ENCODE results near the gene SCMH1. TPM values are rescaled to one million over a fixed set of nuclear protein-coding genes. Genes with fewer than 3 reads are reported as not detected.

Gene SCMH1
- total and polyA plus RNA-seq, 9 donors = 32.8 to 80.2 (median 49.8) TPM

DNA sequence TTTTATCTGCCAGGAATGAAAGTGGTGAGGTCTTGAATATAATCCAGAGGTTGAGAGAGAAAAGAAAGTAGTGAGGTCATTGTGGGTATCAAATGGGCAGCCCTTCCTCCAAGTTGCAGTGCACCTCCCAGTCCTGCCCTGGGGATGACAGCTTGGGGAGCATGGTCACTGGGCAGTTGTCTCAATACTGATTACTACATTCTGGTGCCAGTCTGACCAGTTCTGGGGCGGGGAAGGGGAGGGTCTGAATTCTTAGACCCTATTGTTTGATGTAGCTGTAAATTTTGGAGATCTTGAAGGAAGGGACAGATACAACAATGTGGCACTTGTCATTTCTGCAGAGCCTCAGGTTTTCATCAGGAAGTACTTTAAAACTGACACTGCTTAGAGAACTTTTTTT is 231.8 kb downstream of the SCMH1 start:
- Histone ChIP-seq H3K4me1 (ENCODE audit: insufficient read depth) (no peaks in the 10 kb centered on the region), H3K9me3 (no peaks in the 10 kb centered on the region), H3K27me3 (no peaks in the 10 kb centered on the region), H3K36me3 (no peaks in the 10 kb centered on the region), H3K27ac (no peak overlapping the region), H3K4me3 (no peak overlapping the region)
- 96 to 100% (median 97%) methylated on average over 1 of the region's 1 CpG for WGBS, 3 donors
- DNase-seq = no peak
- TF ChIP-seq POLR2A (IDR thresholded peaks at IDR 0.05) (no peak), EP300 (IDR thresholded peaks at IDR 0.05) (no peak)
- TF ChIP-seq, protein P1, sequence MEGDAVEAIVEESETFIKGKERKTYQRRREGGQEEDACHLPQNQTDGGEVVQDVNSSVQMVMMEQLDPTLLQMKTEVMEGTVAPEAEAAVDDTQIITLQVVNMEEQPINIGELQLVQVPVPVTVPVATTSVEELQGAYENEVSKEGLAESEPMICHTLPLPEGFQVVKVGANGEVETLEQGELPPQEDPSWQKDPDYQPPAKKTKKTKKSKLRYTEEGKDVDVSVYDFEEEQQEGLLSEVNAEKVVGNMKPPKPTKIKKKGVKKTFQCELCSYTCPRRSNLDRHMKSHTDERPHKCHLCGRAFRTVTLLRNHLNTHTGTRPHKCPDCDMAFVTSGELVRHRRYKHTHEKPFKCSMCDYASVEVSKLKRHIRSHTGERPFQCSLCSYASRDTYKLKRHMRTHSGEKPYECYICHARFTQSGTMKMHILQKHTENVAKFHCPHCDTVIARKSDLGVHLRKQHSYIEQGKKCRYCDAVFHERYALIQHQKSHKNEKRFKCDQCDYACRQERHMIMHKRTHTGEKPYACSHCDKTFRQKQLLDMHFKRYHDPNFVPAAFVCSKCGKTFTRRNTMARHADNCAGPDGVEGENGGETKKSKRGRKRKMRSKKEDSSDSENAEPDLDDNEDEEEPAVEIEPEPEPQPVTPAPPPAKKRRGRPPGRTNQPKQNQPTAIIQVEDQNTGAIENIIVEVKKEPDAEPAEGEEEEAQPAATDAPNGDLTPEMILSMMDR (IDR thresholded peaks at IDR 0.05) = no peak
- intact Hi-C loops (cut with DNase I) = no loop called here

GRCh38 chr1:41009466-41009865 is 232.6 kb downstream of the SCMH1 start:
- no peak overlapping the region for H3K27ac ChIP-seq
- TF ChIP-seq, protein P1 (IDR thresholded peaks at IDR 0.05) = no peak
- TF ChIP-seq EP300 (IDR thresholded peaks at IDR 0.05) (no peak), POLR2A (IDR thresholded peaks at IDR 0.05) (no peak)
- H3K36me3 ChIP-seq = no peaks in the 10 kb centered on the region
- no peak overlapping the region for H3K4me3 ChIP-seq
- H3K4me1 ChIP-seq (ENCODE audit: insufficient read depth) = no peaks in the 10 kb centered on the region
- intact Hi-C loops (cut with DNase I) = no loop called here
- no peaks in the 10 kb centered on the region for H3K9me3 ChIP-seq
- DNase-seq = no peak
- 92 to 94% (median 94%) methylated on average over 8 of the region's 8 CpGs for WGBS, 3 donors
- no peaks in the 10 kb centered on the region for H3K27me3 ChIP-seq

DNA sequence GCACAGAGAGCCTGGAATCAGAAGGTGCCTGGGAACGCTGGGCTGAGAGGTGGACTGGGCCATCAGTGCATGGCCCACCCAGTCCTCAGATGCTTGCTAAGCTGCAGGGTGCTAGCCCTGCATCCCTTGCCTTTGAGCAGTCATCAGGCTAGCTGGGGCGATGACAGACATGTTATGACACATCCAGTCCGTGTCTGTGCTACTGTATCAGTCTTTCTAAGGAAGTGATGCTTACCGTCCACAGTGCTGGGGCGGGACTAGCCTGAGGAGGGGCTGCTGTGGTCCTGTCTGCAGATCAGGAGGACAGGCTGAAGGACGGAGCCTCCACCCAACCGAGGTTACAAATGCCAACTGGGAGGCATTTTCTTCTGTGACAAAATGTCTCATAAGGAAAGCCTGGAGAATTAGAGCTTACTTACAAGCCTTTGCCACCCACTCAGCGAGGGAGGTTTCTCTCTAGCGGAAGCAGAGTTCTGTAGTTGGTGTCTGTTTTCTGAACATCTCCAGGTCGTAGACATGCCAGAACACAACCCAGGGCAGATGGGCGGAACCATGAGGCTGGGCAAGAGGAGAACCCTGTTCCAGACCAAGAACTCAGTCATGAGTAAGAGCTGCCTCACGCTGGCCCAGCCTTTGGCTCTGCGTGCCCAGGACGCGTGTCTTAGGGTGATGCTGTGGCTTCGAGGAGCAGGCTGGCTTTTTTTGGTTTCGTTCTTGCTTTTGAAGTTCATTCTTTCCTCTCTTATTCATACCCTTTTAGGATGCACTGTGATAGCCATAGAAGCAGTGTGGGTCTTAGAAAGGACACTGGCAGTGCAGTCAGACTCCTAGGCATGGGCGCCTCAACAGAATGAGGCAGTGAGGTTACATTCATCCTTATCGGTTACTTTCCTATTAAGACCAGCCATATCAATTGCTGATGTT is 234.9 kb downstream of the SCMH1 start:
- Histone ChIP-seq H3K9me3 (no peaks in the 10 kb centered on the region), H3K36me3 (no peaks in the 10 kb centered on the region), H3K4me3 (no peak overlapping the region), H3K4me1 (ENCODE audit: insufficient read depth) (peaks cover 4% of the 10 kb centered on the region), H3K27ac (no peak overlapping the region), H3K27me3 (no peaks in the 10 kb centered on the region)
- no peak for DNase-seq
- TF ChIP-seq, protein P1 (IDR thresholded peaks at IDR 0.05) = no peak
- TF ChIP-seq EP300 (IDR thresholded peaks at IDR 0.05) = no peak
- no peak for TF ChIP-seq POLR2A (IDR thresholded peaks at IDR 0.05)
- intact Hi-C loops (cut with DNase I) = no loop called here
- WGBS, 3 donors = 92 to 94% (median 92%) methylated on average over 19 of the region's 19 CpGs

- TF ChIP-seq EP300 (IDR thresholded peaks at IDR 0.05) (no peak), POLR2A (IDR thresholded peaks at IDR 0.05) (no peak)
- TF ChIP-seq, protein P1 (IDR thresholded peaks at IDR 0.05) = no peak
- intact Hi-C loops (cut with DNase I) = no loop called here
- Histone ChIP-seq H3K4me1 (ENCODE audit: insufficient read depth) (peaks cover 4% of the 10 kb centered on the region), H3K27me3 (no peaks in the 10 kb centered on the region), H3K27ac (no peak overlapping the region), H3K4me3 (no peak overlapping the region), H3K9me3 (no peaks in the 10 kb centered on the region), H3K36me3 (no peaks in the 10 kb centered on the region)
- no peak for DNase-seq
- WGBS, 3 donors = 69 to 75% (median 75%) methylated on average over 5 of the region's 5 CpGs
Observed at GRCh38 chr1:41005876-41006275, 236.2 kb downstream of the SCMH1 start.
